LoVo (cell line): ENCODE results near the gene APMAP.

ENCODE experiments used
- DNase-seq: peaks from one replicate; pipeline ENCODE4 v3.0.0-alpha.2; 2016; ENCODE audit warnings: low spot score

APMAP gene

GRCh38 chr20:24965065-24965919, 27.3 kb downstream of the APMAP start:
- DNase-seq: no peak

DNA sequence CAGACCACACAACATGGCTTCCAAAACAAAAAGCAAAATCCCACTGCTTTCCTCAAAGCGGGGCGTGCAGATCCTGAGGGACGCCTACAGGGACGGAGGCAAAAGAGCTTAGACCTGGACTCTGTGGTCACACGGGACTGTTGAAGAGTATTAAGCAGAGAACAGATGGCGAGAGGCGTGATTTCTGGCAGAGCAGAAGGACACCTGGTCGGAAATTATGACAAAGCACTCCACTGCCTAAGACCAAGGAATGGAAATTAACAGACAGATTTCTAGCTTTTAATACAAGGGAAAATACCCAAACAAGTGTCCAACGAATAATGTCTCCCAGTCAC, 28.1 kb downstream of the APMAP start:
- DNase-seq: no peak

DNA sequence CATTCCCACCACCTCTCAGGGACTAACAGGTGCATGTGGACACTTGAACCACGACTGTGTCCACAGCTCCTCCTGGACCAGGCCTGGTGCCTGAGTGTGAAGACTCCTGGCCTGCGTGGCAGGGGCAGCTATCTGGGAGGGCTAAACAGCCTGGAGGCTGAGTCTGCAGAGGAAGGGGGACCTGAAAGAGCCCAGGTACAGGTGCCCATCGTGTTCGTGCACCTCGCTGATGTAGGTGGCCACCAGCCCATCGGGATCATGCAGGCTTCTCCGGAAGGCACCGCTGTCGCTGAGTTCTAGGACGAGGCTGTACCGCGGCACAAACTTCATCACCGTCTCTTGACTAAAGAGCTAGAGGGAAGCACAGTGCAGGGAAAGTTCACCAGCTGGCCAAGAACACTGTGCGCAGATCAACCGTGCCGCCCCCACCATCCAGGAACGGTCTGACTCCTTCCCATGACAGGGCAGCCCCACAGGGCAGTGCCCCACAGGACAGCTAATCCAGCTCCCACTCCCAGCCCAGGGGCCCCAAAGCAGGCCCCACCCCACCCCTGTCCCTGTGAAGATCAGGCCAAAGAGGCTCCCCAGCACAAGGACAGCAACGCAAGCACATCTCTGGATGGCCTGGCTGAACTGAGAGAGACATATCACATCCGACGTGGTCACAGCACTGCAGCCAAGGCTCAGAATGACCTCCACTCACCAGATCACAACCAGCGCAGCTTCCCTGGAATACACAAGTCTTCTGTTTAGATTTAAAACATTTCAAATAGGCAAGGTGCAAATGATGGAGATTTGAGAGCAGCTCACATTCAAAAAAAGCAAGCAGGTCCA, 28.7 kb downstream of the APMAP start:
- no peak for DNase-seq

DNA sequence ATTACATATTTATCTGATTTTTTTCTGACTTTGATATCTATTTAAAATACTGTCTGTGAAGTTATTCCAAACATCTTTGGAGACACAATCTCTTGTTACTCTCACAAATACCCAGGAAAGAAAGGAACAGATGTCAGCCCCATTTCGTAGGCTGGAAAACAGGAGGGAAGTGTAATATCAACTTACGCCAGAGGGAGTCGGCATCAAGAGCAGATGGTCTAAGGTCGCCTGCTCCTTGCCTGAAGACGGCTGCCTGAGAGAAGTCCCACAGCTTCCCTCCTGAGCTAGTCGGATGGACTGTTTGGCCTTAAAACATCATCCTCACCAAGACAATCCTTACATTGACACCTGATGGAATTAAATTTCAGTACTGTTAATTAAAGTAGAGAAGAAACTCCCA, 30.0 kb downstream of the APMAP start:
- no peak for DNase-seq

GRCh38 chr20:24962182-24962492, 30.4 kb downstream of the APMAP start:
- no peak for DNase-seq

DNA sequence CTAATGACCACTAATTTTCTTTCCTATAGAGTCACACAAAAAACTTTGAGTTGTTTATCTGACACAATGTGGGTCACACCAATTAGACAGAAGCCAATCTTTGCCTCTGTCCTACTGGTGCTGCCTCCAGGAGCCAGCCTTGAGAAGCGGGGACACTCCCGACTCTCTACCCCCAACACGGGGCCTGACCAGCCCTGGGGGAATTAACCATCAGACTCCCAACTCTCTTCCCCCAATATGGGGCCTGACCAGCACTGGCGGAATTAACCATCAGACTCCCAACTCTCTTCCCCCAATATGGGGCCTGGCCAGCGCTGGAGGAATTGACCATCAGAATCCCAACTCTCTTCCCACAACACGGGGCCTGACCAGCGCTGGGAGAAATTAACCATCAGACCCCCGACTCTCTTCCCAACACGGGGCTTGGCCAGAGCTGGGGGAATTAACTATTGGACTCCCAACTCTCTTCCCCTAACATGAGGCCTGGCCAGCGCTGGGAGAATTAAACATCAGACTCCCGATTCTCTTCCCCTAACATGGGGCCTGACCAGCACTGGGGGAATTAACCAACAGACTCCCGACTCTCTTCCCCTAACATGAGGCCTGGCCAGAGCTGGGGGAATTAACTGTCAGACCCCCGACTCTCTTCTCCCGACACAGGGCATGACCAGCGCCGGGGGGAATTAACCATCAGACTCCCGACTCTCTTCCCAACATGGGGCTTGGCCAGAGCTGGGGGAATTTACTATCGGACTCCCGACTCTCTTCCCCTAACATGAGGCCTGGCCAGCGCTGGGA, 31.0 kb downstream of the APMAP start:
- DNase-seq: no peak

DNA sequence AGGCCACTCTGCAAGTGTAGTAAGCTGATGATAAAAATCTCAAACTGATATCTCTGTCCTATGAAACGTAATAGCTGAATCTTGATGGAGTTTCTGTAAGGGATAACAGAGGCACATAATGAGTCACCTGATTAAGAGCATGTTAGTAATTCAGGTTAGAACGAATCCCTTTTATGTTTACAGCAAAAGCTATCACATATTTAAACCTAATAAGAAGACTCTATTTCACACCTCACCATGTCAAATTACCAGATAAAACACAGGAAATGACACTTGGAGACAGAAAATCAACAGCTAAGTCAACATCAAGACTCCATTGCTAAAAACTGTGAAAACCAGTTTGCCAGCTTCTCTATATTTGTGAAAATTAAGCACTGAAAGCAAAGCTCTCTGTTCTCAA, 31.7 kb downstream of the APMAP start:
- DNase-seq: no peak

- DNase-seq: no peak
Observed at GRCh38 chr20:24960302-24960801, 32.2 kb downstream of the APMAP start.

DNA sequence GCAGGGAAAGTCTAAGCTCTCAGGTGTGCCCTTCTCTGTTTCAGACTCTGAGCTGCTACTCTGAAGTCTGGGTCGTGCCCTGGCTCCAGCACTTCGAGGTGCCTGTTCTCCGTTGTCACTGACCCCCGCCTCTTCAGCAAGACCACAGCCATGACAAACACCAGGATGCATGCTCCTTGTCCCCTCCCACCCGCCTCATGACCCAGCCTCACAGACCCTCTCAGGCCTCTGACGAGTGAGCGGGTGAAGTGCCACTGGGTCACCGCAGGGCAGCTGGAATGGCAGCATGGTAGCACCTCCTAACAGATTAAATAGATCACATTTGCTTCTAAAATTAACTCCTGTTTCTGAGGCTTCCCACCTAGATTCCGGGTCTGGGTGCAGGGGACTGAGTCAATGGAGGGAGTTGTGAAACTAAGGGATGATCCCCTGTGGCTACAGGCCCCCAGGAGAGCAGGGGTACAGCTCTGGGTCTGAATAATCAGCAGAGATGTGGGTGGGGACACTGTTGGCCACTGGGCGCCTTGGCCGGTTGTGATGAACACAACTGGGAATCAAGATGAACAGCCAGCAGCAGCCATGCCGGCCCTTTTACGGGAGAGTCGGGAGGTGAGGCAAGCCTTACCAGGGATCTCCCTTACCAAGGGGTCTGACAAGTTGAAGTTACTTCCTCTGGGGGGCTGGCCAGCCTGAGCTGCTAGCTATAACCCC, 32.8 kb downstream of the APMAP start:
- no peak for DNase-seq

DNA sequence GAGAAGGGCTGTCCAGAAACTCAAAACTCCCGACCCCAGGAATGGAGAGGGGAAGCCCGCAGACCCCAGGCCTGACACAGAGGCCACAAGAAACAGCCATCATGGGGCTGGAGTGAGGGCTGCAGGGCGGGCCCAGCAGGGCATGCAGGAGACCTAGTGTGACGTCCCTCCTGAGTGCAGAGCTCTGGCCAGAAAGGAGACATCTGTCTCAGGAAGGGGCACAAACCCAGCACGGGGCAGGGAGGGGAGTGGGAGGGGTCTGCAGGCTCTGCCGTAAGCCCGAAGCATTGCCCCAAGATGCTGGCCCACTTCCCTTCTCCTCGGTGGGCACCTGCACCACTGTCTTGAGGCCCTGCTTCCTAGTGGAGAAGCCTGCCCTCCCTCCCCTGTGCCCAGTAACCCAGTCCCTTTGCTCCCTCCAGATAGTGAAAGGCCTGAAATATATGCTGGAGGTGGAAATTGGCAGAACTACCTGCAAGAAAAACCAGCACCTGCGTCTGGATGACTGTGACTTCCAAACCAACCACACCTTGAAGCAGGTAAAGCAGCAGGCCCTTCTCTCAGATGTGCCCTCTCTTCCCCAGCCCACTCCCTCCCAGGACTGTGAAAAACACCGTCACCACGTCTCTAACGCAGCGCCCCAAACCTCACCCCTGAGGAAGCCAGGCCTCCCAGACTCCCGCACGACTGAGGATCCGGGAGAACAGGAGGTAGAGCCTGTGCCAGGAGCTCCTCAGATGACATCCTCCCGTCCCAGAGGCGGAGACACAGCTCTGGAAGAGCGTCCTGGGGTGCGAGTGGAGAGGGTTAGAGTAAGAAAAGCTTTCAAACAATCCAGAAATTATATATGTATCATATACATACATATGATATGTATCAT, 33.8 kb downstream of the APMAP start:
- DNase-seq: no peak

GRCh38 chr20:24957326-24958016, 35.1 kb downstream of the APMAP start:
- no peak for DNase-seq

DNA sequence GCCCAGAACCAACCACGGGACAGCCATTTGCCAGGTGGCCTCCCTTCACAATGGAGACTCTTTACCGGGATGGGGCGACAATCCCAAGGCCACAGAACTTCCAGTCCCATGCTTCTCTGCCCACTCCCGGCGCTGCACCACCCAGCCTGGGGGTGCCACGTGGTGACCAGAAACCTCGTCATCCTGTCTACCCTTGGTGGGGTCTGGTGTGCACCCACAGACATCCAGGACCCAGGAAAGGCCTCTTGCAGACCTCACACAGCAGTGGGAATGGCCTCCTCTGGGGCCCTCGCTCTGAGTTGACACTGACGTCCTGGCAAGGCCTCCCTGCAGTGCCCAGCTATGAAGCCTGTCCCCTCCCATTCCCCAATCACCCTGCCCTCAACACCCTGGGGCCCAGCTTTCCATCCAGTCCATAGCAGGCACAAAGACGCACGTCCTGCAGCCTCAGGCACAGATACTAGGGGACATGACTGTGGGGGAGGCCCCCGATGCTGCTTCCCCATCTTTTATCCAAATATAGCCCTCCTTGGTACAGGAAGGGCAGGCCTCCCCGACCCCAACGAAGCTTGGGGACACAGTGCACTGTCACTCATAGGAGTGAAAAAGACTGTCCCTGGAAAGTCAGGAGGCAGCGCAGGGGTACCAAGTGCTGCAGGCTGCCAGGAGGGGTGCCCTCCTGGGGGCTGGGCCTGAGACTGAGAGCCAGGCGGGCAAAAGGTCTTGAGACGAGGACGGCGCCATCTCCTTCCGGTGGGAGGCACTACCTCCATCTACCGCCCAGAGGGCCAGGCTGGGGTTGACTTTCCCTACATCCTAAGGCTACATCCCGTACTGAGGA, 36.3 kb downstream of the APMAP start:
- no peak for DNase-seq

GRCh38 chr20:24955045-24955444, 37.5 kb downstream of the APMAP start:
- no peak for DNase-seq

- no peak for DNase-seq
Observed at GRCh38 chr20:24954566-24954965, 38.0 kb downstream of the APMAP start.

DNA sequence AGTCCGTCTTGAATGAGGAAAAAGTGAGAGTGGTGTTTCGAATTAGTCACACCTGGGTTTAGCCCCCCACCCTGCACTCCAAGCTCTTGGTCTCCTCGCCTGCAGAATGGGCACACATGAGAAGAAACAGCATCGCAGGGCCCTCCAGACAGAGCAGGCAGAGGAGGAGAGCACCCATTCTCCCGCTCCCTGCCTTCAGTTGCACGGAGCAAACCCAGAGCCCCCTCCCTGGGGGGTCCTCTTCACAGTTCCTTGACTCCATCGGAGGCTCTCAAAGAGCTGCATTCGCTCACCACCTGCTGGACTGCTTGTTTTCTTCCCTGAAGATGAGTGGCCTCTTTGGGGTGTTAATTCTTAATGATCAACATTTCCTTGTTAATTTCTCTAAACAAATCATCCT, 38.4 kb downstream of the APMAP start:
- no peak for DNase-seq

DNA sequence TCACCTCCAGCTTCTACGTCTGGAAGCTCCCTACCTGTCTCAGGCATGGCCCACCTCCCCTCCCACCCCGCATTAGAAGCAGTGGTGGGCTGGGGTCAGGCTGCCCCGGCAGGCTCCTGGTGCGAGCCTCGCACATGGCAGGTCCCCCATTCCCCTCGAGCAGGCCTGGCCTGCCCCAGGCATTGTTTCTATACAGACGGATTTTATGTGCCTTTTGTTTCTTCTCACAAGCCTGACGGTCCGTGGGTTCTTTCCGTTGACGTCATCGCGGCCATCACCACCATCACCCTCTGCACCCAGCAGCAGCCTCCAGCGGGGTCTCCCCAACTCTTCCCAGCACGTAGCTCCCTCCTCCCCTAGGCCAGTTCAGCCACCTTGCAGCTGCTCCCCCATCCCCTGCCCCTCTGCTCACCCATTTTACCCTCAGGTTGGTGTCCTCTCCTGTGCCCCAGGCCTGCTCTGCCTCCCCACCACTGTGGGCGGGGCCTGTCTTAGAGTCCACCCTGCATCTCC, 38.9 kb downstream of the APMAP start:
- no peak for DNase-seq

DNA sequence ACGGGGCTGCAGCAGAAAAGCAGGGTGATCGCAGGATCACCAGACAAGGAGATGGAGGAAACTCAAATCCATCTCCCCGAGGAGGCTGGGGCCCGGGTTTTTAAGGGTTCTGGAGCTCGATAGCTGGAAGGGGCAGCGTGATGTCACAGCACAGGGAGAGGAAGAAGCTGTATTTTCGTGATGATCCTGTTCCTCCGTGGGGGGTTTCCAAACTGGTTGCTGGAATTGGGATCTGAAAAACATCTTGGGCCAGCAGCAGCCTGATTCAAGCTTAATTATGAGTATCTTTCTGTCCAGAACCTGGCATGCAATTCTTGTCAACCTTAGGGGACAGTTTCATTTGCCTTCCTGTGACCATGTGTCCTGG, 39.4 kb downstream of the APMAP start:
- no peak for DNase-seq

DNA sequence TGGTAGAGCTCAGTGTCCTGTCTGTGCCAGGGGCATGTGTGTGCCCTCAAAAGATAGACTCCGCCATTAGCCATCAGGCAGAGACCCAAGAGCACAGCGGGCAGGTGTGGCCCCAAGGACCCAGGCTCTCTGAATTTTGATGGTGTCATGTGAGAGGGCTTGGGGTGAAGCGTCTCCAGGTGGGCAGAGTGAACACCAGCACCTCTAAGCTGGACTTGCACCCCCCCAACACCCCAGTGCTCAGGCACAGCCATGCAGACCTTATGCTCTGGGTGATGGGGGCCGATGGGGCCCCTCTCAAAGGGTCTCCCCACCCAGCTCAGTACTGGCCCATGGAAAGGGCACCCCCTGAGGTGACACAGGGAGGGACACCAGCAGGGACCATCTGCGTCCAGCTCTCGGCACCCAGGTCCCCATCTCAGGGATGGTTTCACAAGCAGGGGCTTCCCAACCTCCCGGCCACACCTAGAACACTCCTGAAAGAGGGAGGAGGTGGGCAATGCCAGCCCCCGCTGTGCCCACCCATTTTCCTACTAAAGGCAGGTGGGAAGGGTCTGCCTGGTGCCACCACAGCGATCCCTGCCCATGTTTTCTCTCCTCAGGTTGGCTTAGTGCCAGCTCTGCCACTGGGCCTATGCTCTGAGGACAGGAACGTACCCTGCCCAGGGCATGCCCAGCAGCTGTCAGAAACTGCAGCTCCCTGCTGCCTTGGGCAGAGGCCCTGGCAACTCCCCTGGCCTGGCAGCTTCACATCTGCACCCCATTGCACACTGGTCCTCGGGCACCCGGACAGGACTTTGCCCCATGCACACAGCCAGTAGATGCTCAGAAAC, 40.0 kb downstream of the APMAP start:
- no peak for DNase-seq
